ENCODE measurements around the gene RFX2. TPM values are rescaled to one million over a fixed set of nuclear protein-coding genes. Genes with fewer than 3 reads are reported as not detected.
A peak's percentile ranks its signal among the peaks of the same experiment; 100 is the strongest.

The RFX2 gene
- total RNA-seq, 1 donor from 2014 or later = 5.2 TPM

DNA sequence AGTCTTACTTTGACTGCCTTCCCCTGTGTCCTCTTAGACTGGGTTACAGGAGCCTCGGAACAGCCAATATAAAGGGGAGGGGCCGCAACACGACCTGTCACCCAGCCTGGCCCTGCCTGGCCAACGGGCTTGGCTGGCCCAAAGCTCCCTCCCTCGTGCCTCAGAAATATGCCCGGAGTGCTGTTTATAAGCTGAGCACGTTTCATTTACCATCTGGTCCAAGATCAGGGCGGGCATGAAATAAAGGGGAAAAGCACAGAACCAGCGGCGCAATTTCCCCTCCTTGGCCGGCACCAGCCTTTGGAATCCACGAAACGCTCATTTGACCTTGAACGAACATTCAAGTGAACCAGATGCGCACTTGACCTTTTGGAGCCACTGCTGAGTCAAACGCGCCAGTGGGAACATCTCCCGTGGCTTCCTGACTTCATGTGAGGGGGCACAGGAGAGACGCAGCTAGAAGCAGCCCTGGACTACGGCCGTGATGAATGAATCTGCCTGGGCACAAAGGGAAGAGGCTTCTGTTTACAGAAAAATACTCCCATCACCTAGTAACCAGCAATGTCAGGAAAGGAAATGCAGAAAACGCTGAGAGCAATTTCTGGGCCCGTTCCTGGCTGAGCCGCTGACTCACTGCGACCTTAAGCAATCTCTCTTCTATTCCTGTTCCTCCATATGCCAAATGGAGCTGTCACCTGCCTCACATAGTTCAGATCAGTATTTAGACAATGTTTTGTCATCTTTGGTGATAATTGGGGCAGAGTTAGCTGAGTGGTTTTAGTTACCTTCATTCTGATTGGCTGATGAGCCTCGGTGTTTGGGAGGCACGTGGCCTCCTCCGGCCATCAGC lies 53.3 kb downstream of the RFX2 start:
- Histone ChIP-seq H3K27me3 (ENCODE audit: control insufficient read depth in 3 of 3, insufficient read depth in 3 of 3, low read length in 3 of 3) (peaks cover 0 to 4% (median 0%) of the 10 kb centered on the region in 3 donors), H3K4me1 (ENCODE audit: control insufficient read depth in 3 of 3, insufficient read depth in 3 of 3, low read length in 3 of 3) (peaks cover 32 to 42% (median 40%) of the 10 kb centered on the region in 3 donors), H3K9me3 (ENCODE audit: control insufficient read depth in 3 of 3, low read length in 3 of 3) (no peaks in the 10 kb centered on the region), H3K9ac (ENCODE audit: low read depth in 1 of 3, low read length in 3 of 3) (peak overlapping the region; percentile 73 to 80 (median 76)), H3K36me3 (ENCODE audit: control insufficient read depth in 3 of 3, insufficient read depth in 3 of 3, low read length in 3 of 3) (no peaks in the 10 kb centered on the region), H3K4me3 (ENCODE audit: low read length in 3 of 3) (peak overlapping the region; percentile 31 to 69 (median 40)), H3K27ac (ENCODE audit: low read depth, low read length) (peak overlapping the region; percentile 95)

DNA sequence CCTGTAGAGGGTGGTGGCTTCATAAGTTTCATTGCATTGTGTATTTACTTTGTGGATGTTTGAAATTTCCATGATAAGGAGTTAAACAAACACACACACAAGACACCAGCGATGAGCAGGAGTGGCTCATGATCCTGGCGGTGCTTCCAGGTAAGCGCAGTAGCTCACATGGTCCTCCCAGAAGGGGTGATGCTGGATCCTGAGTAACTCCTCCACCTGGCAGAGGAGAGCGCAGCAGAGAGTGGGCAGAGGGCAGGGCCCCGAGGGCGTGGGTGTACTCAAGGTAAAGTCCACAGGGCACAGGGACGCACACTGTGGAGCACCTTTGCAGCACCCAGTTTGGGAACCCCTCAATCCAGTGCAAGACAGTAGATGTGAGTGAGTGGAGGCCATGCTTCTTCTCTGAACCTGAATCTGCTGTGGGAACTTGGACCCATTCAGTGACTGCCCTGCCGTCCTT lies 54.0 kb downstream of the RFX2 start:
- H3K4me1 ChIP-seq (ENCODE audit: control insufficient read depth in 3 of 3, insufficient read depth in 3 of 3, low read length in 3 of 3) = peaks cover 32 to 35% (median 34%) of the 10 kb centered on the region in 3 donors
- H3K4me3 ChIP-seq (ENCODE audit: low read length in 3 of 3) = peak overlapping the region; percentile 31 to 69 (median 40)
- no peaks in the 10 kb centered on the region for H3K9me3 ChIP-seq (ENCODE audit: control insufficient read depth in 3 of 3, low read length in 3 of 3)
- no peaks in the 10 kb centered on the region for H3K27me3 ChIP-seq (ENCODE audit: control insufficient read depth in 3 of 3, insufficient read depth in 3 of 3, low read length in 3 of 3)
- peak overlapping the region; percentile 95 for H3K27ac ChIP-seq (ENCODE audit: low read depth, low read length)
- no peaks in the 10 kb centered on the region for H3K36me3 ChIP-seq (ENCODE audit: control insufficient read depth in 3 of 3, insufficient read depth in 3 of 3, low read length in 3 of 3)
- peak overlapping the region; percentile 73 to 80 (median 76) for H3K9ac ChIP-seq (ENCODE audit: low read depth in 1 of 3, low read length in 3 of 3)

DNA sequence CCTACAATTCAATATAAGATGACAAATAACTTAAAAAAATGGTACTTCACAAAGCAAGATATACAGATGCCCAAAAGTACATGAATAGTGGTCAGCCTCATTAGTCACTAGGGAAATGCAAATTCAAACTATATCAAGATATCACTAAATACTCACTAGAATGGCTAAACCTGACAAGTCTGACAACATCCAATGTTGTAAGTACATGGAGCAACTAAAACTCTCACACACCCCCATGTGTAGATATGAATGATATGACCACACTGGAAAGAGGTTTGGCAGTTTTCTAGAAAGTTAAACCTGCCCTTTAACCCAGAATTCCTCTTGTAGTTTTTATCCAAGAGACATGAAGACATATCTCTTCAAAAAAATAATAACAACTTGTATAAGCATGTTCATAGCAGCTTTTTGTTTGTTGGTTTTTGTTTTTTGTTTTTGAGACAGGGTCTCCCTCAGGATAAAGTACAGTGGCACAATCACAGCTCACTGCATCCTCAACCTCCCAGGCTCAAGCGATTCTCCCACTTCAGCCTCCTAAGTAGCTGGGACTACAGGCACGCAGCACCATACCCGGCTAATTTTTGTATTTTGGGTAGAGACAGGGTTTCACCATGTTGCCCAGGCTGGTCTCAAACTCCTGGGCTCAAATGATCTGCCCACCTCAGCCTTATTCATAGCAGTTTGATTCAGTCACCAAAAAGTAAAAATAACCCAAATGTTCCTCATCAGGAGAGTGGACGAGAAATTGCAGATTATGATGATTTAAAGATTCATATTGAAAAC lies 55.1 kb downstream of the RFX2 start:
- Histone ChIP-seq H3K27ac (ENCODE audit: low read depth, low read length) (no peak overlapping the region), H3K36me3 (ENCODE audit: control insufficient read depth in 3 of 3, insufficient read depth in 3 of 3, low read length in 3 of 3) (no peaks in the 10 kb centered on the region), H3K4me3 (ENCODE audit: low read length in 3 of 3) (no peak overlapping the region), H3K4me1 (ENCODE audit: control insufficient read depth in 3 of 3, insufficient read depth in 3 of 3, low read length in 3 of 3) (peaks cover 25 to 31% (median 29%) of the 10 kb centered on the region in 3 donors), H3K9me3 (ENCODE audit: control insufficient read depth in 3 of 3, low read length in 3 of 3) (no peaks in the 10 kb centered on the region), H3K27me3 (ENCODE audit: control insufficient read depth in 3 of 3, insufficient read depth in 3 of 3, low read length in 3 of 3) (no peaks in the 10 kb centered on the region), H3K9ac (ENCODE audit: low read depth in 1 of 3, low read length in 3 of 3) (no peak overlapping the region)

DNA sequence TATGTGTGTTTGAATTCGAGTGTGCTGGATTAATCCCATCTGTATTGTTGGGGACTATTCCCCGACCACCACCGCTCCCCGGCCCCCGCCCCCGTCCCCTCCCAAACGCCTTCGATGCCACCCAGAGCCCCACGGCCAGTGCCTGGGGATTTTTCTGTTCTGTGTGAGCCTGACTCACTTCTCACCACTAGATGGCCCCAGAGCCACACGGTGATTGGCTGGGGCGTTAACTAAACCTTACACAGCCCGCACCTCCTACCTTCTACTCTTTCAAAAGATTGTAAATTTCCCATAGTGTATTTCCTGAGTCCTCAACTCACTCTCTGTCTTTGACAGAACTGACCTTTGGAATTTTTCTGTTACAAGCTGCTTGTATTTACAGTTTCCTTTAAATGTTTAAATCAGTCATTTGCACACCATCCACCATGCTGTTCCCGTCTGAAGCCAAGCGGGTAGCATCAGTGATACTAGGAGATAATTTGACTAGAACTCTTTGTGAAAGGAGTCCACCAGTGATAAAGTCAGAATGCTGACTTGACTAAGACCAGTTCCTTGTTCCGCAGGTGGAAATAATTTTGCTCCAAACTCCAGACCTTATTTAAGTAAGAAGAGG lies 61.4 kb downstream of the RFX2 start:
- H3K27me3 ChIP-seq (ENCODE audit: control insufficient read depth in 3 of 3, insufficient read depth in 3 of 3, low read length in 3 of 3) = no peaks in the 10 kb centered on the region
- no peak overlapping the region for H3K4me3 ChIP-seq (ENCODE audit: low read length in 3 of 3)
- H3K9ac ChIP-seq (ENCODE audit: low read depth in 1 of 3, low read length in 3 of 3) = no peak overlapping the region
- H3K27ac ChIP-seq (ENCODE audit: low read depth, low read length) = no peak overlapping the region
- H3K4me1 ChIP-seq (ENCODE audit: control insufficient read depth in 3 of 3, insufficient read depth in 3 of 3, low read length in 3 of 3) = no peaks in the 10 kb centered on the region
- no peaks in the 10 kb centered on the region for H3K9me3 ChIP-seq (ENCODE audit: control insufficient read depth in 3 of 3, low read length in 3 of 3)
- H3K36me3 ChIP-seq (ENCODE audit: control insufficient read depth in 3 of 3, insufficient read depth in 3 of 3, low read length in 3 of 3) = peaks cover 0 to 2% (median 0%) of the 10 kb centered on the region in 3 donors

DNA sequence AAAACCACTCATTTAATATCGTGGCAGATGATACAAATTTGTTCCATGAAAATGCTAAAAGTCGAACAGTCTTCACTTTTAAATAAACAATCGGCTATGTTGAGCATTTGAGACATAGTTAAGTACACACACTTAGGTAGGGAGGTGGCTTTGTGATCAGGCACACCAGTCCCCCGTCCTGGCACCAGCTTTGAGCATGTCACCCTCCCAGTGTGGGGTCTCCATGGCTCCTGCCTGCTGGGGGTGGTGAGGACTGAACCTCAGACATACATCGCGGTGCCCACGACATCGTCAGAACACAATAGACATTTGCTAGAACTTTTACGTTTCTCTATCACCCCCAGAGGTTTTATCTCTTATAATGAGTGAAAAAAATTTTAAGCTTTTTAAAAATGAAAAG lies 62.0 kb downstream of the RFX2 start:
- no peaks in the 10 kb centered on the region for H3K27me3 ChIP-seq (ENCODE audit: control insufficient read depth in 3 of 3, insufficient read depth in 3 of 3, low read length in 3 of 3)
- no peak overlapping the region for H3K4me3 ChIP-seq (ENCODE audit: low read length in 3 of 3)
- H3K36me3 ChIP-seq (ENCODE audit: control insufficient read depth in 3 of 3, insufficient read depth in 3 of 3, low read length in 3 of 3) = peaks cover 0 to 2% (median 0%) of the 10 kb centered on the region in 3 donors
- H3K9me3 ChIP-seq (ENCODE audit: control insufficient read depth in 3 of 3, low read length in 3 of 3) = no peaks in the 10 kb centered on the region
- H3K9ac ChIP-seq (ENCODE audit: low read depth in 1 of 3, low read length in 3 of 3) = no peak overlapping the region
- H3K4me1 ChIP-seq (ENCODE audit: control insufficient read depth in 3 of 3, insufficient read depth in 3 of 3, low read length in 3 of 3) = no peaks in the 10 kb centered on the region
- no peak overlapping the region for H3K27ac ChIP-seq (ENCODE audit: low read depth, low read length)

DNA sequence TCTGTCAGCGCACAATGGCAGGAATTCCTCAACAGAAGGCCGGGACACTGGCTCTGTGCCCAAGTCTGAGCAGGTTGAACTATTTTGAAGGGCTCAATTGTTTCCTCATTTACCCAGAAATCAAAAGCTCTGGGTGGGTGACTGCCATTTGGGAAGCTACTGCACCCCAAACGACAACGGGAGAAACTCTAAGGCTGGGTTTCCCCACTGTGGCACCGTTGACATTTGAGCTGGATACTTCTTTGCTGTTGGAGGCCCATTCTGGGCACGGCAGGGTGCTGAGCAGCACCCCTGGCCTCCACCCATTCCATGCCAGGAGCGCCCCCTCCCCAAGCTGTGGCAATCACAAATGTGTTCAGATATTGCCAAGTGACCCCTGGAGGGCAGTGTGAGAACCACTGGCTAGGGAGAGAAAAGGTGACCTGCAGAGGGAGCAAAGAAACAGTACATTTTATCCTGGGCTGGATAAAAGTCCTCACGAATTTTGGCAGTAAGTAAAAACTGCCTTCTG lies 62.5 kb downstream of the RFX2 start:
- no peak overlapping the region for H3K9ac ChIP-seq (ENCODE audit: low read depth in 1 of 3, low read length in 3 of 3)
- no peak overlapping the region for H3K27ac ChIP-seq (ENCODE audit: low read depth, low read length)

DNA sequence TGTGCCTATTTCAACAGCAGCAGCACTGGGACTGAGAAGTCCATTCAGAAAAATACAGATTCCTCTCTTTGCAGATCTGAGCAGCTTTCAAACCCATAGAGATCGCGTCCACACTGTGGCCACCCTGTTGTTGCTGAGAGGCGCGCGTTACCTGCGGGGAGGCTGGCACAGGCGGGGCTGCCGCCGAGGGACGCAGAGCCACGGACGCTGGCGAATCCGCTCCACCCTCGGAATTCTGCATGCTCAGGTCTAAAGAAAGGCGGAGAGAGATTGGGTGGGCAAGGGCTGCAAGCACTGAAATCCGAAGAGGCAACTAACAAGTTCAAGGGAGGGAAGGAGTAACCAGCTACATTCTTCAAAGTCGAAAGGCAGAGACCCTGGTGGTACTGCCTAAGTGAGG lies 63.0 kb downstream of the RFX2 start:
- no peaks in the 10 kb centered on the region for H3K9me3 ChIP-seq (ENCODE audit: control insufficient read depth in 3 of 3, low read length in 3 of 3)
- H3K36me3 ChIP-seq (ENCODE audit: control insufficient read depth in 3 of 3, insufficient read depth in 3 of 3, low read length in 3 of 3) = peaks cover 0 to 3% (median 0%) of the 10 kb centered on the region in 3 donors
- H3K9ac ChIP-seq (ENCODE audit: low read depth in 1 of 3, low read length in 3 of 3) = no peak overlapping the region
- H3K27ac ChIP-seq (ENCODE audit: low read depth, low read length) = no peak overlapping the region
- no peaks in the 10 kb centered on the region for H3K27me3 ChIP-seq (ENCODE audit: control insufficient read depth in 3 of 3, insufficient read depth in 3 of 3, low read length in 3 of 3)
- no peak overlapping the region for H3K4me3 ChIP-seq (ENCODE audit: low read length in 3 of 3)
- no peaks in the 10 kb centered on the region for H3K4me1 ChIP-seq (ENCODE audit: control insufficient read depth in 3 of 3, insufficient read depth in 3 of 3, low read length in 3 of 3)

More for the DNA sequence above, 62.5 kb downstream of the RFX2 start:
- Histone ChIP-seq H3K27me3 (ENCODE audit: control insufficient read depth in 3 of 3, insufficient read depth in 3 of 3, low read length in 3 of 3) (no peaks in the 10 kb centered on the region), H3K4me3 (ENCODE audit: low read length in 3 of 3) (no peak overlapping the region), H3K36me3 (ENCODE audit: control insufficient read depth in 3 of 3, insufficient read depth in 3 of 3, low read length in 3 of 3) (peaks cover 0 to 2% (median 0%) of the 10 kb centered on the region in 3 donors), H3K9me3 (ENCODE audit: control insufficient read depth in 3 of 3, low read length in 3 of 3) (no peaks in the 10 kb centered on the region), H3K4me1 (ENCODE audit: control insufficient read depth in 3 of 3, insufficient read depth in 3 of 3, low read length in 3 of 3) (no peaks in the 10 kb centered on the region)

DNA sequence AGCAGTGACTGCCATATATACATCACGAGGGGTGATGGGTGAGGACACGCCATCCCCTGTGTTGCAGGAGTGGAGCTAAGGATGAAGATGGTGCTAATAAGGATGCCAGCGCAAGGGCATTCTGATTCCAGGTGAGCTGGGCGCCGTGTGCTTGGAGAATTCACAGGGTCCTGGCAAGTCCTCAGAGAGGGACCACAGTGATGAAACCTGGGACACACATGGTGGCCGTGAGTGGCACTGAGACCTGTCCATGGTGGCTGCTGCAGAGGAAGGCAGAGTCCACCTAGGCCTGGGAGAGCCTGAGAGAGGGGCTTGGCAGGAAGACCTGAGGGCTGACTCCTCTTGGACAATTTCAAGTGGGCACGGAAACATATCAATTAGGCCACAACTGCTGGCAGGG lies 65.2 kb downstream of the RFX2 start:
- Histone ChIP-seq H3K9ac (ENCODE audit: low read depth in 1 of 3, low read length in 3 of 3) (no peak overlapping the region), H3K27me3 (ENCODE audit: control insufficient read depth in 3 of 3, insufficient read depth in 3 of 3, low read length in 3 of 3) (no peaks in the 10 kb centered on the region), H3K4me1 (ENCODE audit: control insufficient read depth in 3 of 3, insufficient read depth in 3 of 3, low read length in 3 of 3) (no peaks in the 10 kb centered on the region), H3K36me3 (ENCODE audit: control insufficient read depth in 3 of 3, insufficient read depth in 3 of 3, low read length in 3 of 3) (peaks cover 0 to 3% (median 0%) of the 10 kb centered on the region in 3 donors), H3K27ac (ENCODE audit: low read depth, low read length) (no peak overlapping the region), H3K4me3 (ENCODE audit: low read length in 3 of 3) (no peak overlapping the region), H3K9me3 (ENCODE audit: control insufficient read depth in 3 of 3, low read length in 3 of 3) (no peaks in the 10 kb centered on the region)

DNA sequence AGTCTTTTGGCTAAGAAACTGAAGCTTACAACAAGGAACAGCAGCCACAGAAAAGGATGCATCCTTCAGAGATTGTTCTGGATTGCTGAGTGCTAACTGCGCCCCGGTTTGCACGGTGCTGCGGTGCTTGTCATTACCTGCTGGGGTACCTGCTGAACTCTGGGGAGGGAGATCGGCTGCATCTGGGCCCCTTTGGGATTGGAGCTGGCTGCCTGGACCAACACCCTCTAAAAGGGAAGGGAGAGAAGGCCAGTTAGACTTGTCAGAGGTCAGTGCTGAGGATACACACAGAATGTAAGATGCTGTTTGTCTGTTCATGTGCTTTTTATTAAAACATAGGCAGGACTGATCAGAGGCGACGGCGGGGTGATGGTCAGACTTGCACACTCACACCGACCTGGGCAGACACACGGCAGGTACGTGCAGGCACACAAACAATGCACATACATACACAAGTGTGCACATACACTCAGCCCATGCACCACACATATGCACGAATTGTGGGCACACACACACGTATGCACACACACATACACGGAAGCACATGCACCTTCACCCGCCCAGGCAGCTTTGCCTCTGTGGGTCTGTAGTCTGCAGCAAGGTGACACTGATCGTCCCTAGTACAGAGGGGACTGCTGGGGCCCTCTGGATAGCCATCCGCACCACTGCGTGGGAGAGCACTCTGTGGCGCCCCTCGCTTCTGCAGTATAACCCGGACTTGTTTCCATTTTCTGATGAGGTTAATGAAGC lies 66.1 kb downstream of the RFX2 start:
- Histone ChIP-seq H3K27ac (ENCODE audit: low read depth, low read length) (no peak overlapping the region), H3K9me3 (ENCODE audit: control insufficient read depth in 3 of 3, low read length in 3 of 3) (no peaks in the 10 kb centered on the region), H3K4me3 (ENCODE audit: low read length in 3 of 3) (no peak overlapping the region), H3K4me1 (ENCODE audit: control insufficient read depth in 3 of 3, insufficient read depth in 3 of 3, low read length in 3 of 3) (no peaks in the 10 kb centered on the region), H3K9ac (ENCODE audit: low read depth in 1 of 3, low read length in 3 of 3) (no peak overlapping the region), H3K36me3 (ENCODE audit: control insufficient read depth in 3 of 3, insufficient read depth in 3 of 3, low read length in 3 of 3) (peaks cover 0 to 3% (median 2%) of the 10 kb centered on the region in 3 donors), H3K27me3 (ENCODE audit: control insufficient read depth in 3 of 3, insufficient read depth in 3 of 3, low read length in 3 of 3) (no peaks in the 10 kb centered on the region)

Measured in skeletal muscle tissue (tissue), 4 donors.